Activated CD8-positive, alpha-beta T cell treated with anti-CD3 and anti-CD28 coated beads, Interleukin-2, amount 10 ng/mL, durations not matched to agents 7 days and 5 days (primary cell): ENCODE data around the gene DLX2. TPM values are rescaled to one million over a fixed set of nuclear protein-coding genes. Genes with fewer than 3 reads are reported as not detected.
"Not testable (repeated sequence)": the region's sequence is repeated elsewhere in the genome, so short reads cannot be mapped to it uniquely, and the experiment has no call there.

Experiments used
- ATAC-seq: fragments of 150-1000 bp; cut with Tn5 transposase; one replicate; pipeline ENCODE4 v1.10.0; 2021; ENCODE audit warnings: moderate library complexity
- CTCF ChIA-PET: fragments of 350-600 bp; sonication (Branson Sonifier 250); formaldehyde crosslinking; loops from one replicate; lab custom pipeline; 2021; ENCODE audit warnings: antibody characterized with exemption; lab: Charles Lee
- POLR2A ChIA-PET: fragments of 350-600 bp; sonication (Branson Sonifier 250); formaldehyde crosslinking; loops from one replicate; lab custom pipeline; 2021; ENCODE audit warnings: antibody characterized with exemption; lab: Charles Lee
- DNase-seq: peaks from one replicate; pipeline ENCODE4 v3.0.0-alpha.2; 2020
- H3K27ac Mint-ChIP-seq: one replicate; pipeline ENCODE4 v1.8.0; 2021; ENCODE audit warnings: mild to moderate bottlenecking, mixed read lengths
- H3K27me3 Mint-ChIP-seq: one replicate; pipeline ENCODE4 v1.8.0; 2021; ENCODE audit warnings: low read depth, mixed read lengths
- H3K36me3 Mint-ChIP-seq: one replicate; pipeline ENCODE4 v1.8.0; 2021; ENCODE audit warnings: low read depth, mixed read lengths
- H3K4me1 Mint-ChIP-seq: one replicate; pipeline ENCODE4 v1.8.0; 2021; ENCODE audit warnings: low read depth, mixed read lengths
- H3K4me3 Mint-ChIP-seq: one replicate; pipeline ENCODE4 v1.8.0; 2021; ENCODE audit warnings: mild to moderate bottlenecking, mixed read lengths
- H3K9me3 Mint-ChIP-seq: one replicate; pipeline ENCODE4 v1.8.0; 2022; ENCODE audit warnings: mixed read lengths; ENCODE audit not compliant: insufficient read depth
- total RNA-seq, 2 experiments: library from RNA; stranded (reverse); gene quantifications; one replicate each; pipeline ENCODE4 v1.2.3, GENCODE V29; 2021

Gene DLX2
- total RNA-seq, 2 experiments from 2014 or later = not detected

- ChIA-PET POLR2A (no interaction called here), CTCF (no interaction called here)
- DNase-seq (no peak), ATAC-seq (no peak)
- Mint-ChIP-seq H3K27me3 (peaks cover 74% of the 10 kb centered on the region), H3K36me3 (peaks cover 5% of the 10 kb centered on the region), H3K27ac (no peak overlapping the region), H3K4me3 (no peak overlapping the region), H3K4me1 (peaks cover 28% of the 10 kb centered on the region), H3K9me3 (no peaks in the 10 kb centered on the region)
Measured at GRCh38 chr2:172079416-172079815, 23.3 kb downstream of the DLX2 start.

- POLR2A ChIA-PET = interaction anchor here (1.5 kb wide), 1 partner anchor 11 kb away, joined by 3 read pairs; no protein-coding TSS in a partner anchor
- Mint-ChIP-seq H3K27ac (no peak overlapping the region), H3K9me3 (no peaks in the 10 kb centered on the region), H3K36me3 (no peaks in the 10 kb centered on the region), H3K27me3 (peaks cover 26% of the 10 kb centered on the region), H3K4me1 (no peaks in the 10 kb centered on the region), H3K4me3 (no peak overlapping the region)
- CTCF ChIA-PET = interaction anchor here (3.2 kb wide), 1 partner anchor 29 kb away, joined by 15 read pairs; the partner anchor contains the start of gene DLX2
- DNase-seq (no peak), ATAC-seq (no peak)
Measured at GRCh38 chr2:172074254-172074653, 28.4 kb downstream of the DLX2 start.

GRCh38 chr2:172073518-172073917 lies 29.2 kb downstream of the DLX2 start:
- ChIA-PET CTCF (interaction anchor here (1.6 to 3.2 kb wide), 2 partner anchors 30 to 388 kb away, joined by 3 to 15 read pairs; partner anchors contain the start of gene DLX2), POLR2A (interaction anchor here (1.5 kb wide), 1 partner anchor 10 kb away, joined by 3 read pairs; no protein-coding TSS in a partner anchor)
- H3K27me3 Mint-ChIP-seq = peaks cover 19% of the 10 kb centered on the region
- H3K9me3 Mint-ChIP-seq = no peaks in the 10 kb centered on the region
- ATAC-seq (no peak), DNase-seq (no peak)
- no peak overlapping the region for H3K4me3 Mint-ChIP-seq
- H3K27ac Mint-ChIP-seq = no peak overlapping the region
- no peaks in the 10 kb centered on the region for H3K4me1 Mint-ChIP-seq
- H3K36me3 Mint-ChIP-seq = no peaks in the 10 kb centered on the region

GRCh38 chr2:172072706-172073105 lies 30.0 kb downstream of the DLX2 start:
- peaks cover 13% of the 10 kb centered on the region for H3K27me3 Mint-ChIP-seq
- no peaks in the 10 kb centered on the region for H3K36me3 Mint-ChIP-seq
- ChIA-PET CTCF (interaction anchor here (0.9 to 3.2 kb wide), 3 partner anchors 30 to 389 kb away, joined by 3 to 15 read pairs (median 3); partner anchors contain the start of gene DLX2), POLR2A (interaction anchor here (1.5 kb wide), 1 partner anchor 10 kb away, joined by 3 read pairs; no protein-coding TSS in a partner anchor)
- no peaks in the 10 kb centered on the region for H3K9me3 Mint-ChIP-seq
- no peak overlapping the region for H3K27ac Mint-ChIP-seq
- no peak overlapping the region for H3K4me3 Mint-ChIP-seq
- ATAC-seq (no peak), DNase-seq (no peak)
- H3K4me1 Mint-ChIP-seq = no peaks in the 10 kb centered on the region

- CTCF ChIA-PET = interaction anchor here (0.9 to 3.2 kb wide), 3 partner anchors 31 to 389 kb away, joined by 3 to 15 read pairs (median 3); partner anchors contain the start of gene DLX2
- POLR2A ChIA-PET = no interaction called here
- Mint-ChIP-seq H3K27ac (no peak overlapping the region), H3K36me3 (no peaks in the 10 kb centered on the region), H3K4me1 (no peaks in the 10 kb centered on the region), H3K9me3 (no peaks in the 10 kb centered on the region), H3K4me3 (no peak overlapping the region), H3K27me3 (peaks cover 13% of the 10 kb centered on the region)
- DNase-seq = no peak
- ATAC-seq = no peak
Measured at GRCh38 chr2:172072303-172072702, 30.4 kb downstream of the DLX2 start.

- H3K36me3 Mint-ChIP-seq = peaks cover 5% of the 10 kb centered on the region
- POLR2A ChIA-PET = no interaction called here
- H3K4me3 Mint-ChIP-seq = no peak overlapping the region
- peaks cover 5% of the 10 kb centered on the region for H3K27me3 Mint-ChIP-seq
- H3K4me1 Mint-ChIP-seq = peaks cover 5% of the 10 kb centered on the region
- ATAC-seq = no peak
- H3K27ac Mint-ChIP-seq = no peak overlapping the region
- no peak for DNase-seq
- no peaks in the 10 kb centered on the region for H3K9me3 Mint-ChIP-seq
- CTCF ChIA-PET = interaction anchor here (3.2 kb wide), 1 partner anchor 32 kb away, joined by 15 read pairs; the partner anchor contains the start of gene DLX2
Measured at GRCh38 chr2:172070936-172071335, 31.8 kb downstream of the DLX2 start.

GRCh38 chr2:172067905-172068304 lies 34.8 kb downstream of the DLX2 start:
- H3K36me3 Mint-ChIP-seq, H3K9me3 Mint-ChIP-seq, CTCF ChIA-PET, H3K27me3 Mint-ChIP-seq, H3K4me3 Mint-ChIP-seq, POLR2A ChIA-PET, H3K4me1 Mint-ChIP-seq, ATAC-seq, H3K27ac Mint-ChIP-seq, DNase-seq: not testable (repeated sequence)

GRCh38 chr2:172066394-172066886 lies 36.3 kb downstream of the DLX2 start:
- H3K27ac Mint-ChIP-seq = no peak overlapping the region
- ATAC-seq (no peak), DNase-seq (no peak)
- peaks cover 5% of the 10 kb centered on the region for H3K36me3 Mint-ChIP-seq
- ChIA-PET POLR2A (no interaction called here), CTCF (interaction anchor here (0.9 kb wide), 1 partner anchor 9 kb away, joined by 3 read pairs; no protein-coding TSS in a partner anchor)
- H3K27me3 Mint-ChIP-seq = peaks cover 1% of the 10 kb centered on the region
- no peaks in the 10 kb centered on the region for H3K9me3 Mint-ChIP-seq
- peaks cover 10% of the 10 kb centered on the region for H3K4me1 Mint-ChIP-seq
- no peak overlapping the region for H3K4me3 Mint-ChIP-seq

GRCh38 chr2:172065111-172065510 lies 37.6 kb downstream of the DLX2 start:
- DNase-seq = no peak
- H3K27me3 Mint-ChIP-seq = no peaks in the 10 kb centered on the region
- peaks cover 5% of the 10 kb centered on the region for H3K36me3 Mint-ChIP-seq
- H3K9me3 Mint-ChIP-seq = no peaks in the 10 kb centered on the region
- H3K4me1 Mint-ChIP-seq = peaks cover 16% of the 10 kb centered on the region
- POLR2A ChIA-PET = interaction anchor here (0.7 kb wide), 1 partner anchor 477 kb away, joined by 3 read pairs; no protein-coding TSS in a partner anchor
- H3K27ac Mint-ChIP-seq = no peak overlapping the region
- CTCF ChIA-PET = no interaction called here
- no peak for ATAC-seq
- H3K4me3 Mint-ChIP-seq = no peak overlapping the region

GRCh38 chr2:172063446-172063845 lies 39.3 kb downstream of the DLX2 start:
- ATAC-seq (no peak), DNase-seq (no peak)
- H3K4me3 Mint-ChIP-seq = no peak overlapping the region
- ChIA-PET POLR2A (interaction anchor here (1.0 kb wide), 1 partner anchor 10 kb away, joined by 3 read pairs; no protein-coding TSS in a partner anchor), CTCF (interaction anchor here (0.8 to 1.2 kb wide), 3 partner anchors 64 to 361 kb away, joined by 3 to 5 read pairs (median 3); no protein-coding TSS in a partner anchor)
- H3K4me1 Mint-ChIP-seq = peaks cover 16% of the 10 kb centered on the region
- no peaks in the 10 kb centered on the region for H3K9me3 Mint-ChIP-seq
- H3K36me3 Mint-ChIP-seq = peaks cover 5% of the 10 kb centered on the region
- no peak overlapping the region for H3K27ac Mint-ChIP-seq
- peaks cover 2% of the 10 kb centered on the region for H3K27me3 Mint-ChIP-seq

- H3K4me1 Mint-ChIP-seq = peaks cover 16% of the 10 kb centered on the region
- ChIA-PET POLR2A (interaction anchor here (1.0 kb wide), 1 partner anchor 11 kb away, joined by 3 read pairs; no protein-coding TSS in a partner anchor), CTCF (interaction anchor here (1.2 to 1.4 kb wide), 2 partner anchors 65 to 168 kb away, joined by 3 to 5 read pairs; partner anchors contain the start of gene SLC25A12)
- H3K4me3 Mint-ChIP-seq = no peak overlapping the region
- no peak for DNase-seq
- H3K27me3 Mint-ChIP-seq = peaks cover 2% of the 10 kb centered on the region
- H3K36me3 Mint-ChIP-seq = peaks cover 5% of the 10 kb centered on the region
- H3K27ac Mint-ChIP-seq = no peak overlapping the region
- no peaks in the 10 kb centered on the region for H3K9me3 Mint-ChIP-seq
- ATAC-seq = no peak
Measured at GRCh38 chr2:172062402-172063004, 40.2 kb downstream of the DLX2 start.

- H3K36me3 Mint-ChIP-seq, H3K4me3 Mint-ChIP-seq, H3K9me3 Mint-ChIP-seq, H3K27ac Mint-ChIP-seq, H3K27me3 Mint-ChIP-seq, POLR2A ChIA-PET, DNase-seq, ATAC-seq: not testable (repeated sequence)
- CTCF ChIA-PET = interaction anchor here (1.2 kb wide), 1 partner anchor 16 kb away, joined by 4 read pairs; no protein-coding TSS in a partner anchor
- peaks cover 10% of the 10 kb centered on the region for H3K4me1 Mint-ChIP-seq
Measured at GRCh38 chr2:172060118-172060517, 42.6 kb downstream of the DLX2 start.
